Lung (tissue), 12 donors: ENCODE data around the gene ZNF581. TPM values are rescaled to one million over a fixed set of nuclear protein-coding genes. Genes with fewer than 3 reads are reported as not detected.

ENCODE experiments used
- ATAC-seq: fragments of 200-7000 bp; cut with Tn5 transposase; one replicate; pipeline ENCODE4 v1.9.1; 2020; ENCODE audit warnings: moderate number of reproducible peaks; ENCODE audit not compliant: insufficient read depth, low FRiP score
- DNase-seq, 3 donors: peaks; one replicate each; pipeline ENCODE4 v3.0.0-alpha.2; 2013 to 2017
- H3K27ac ChIP-seq, 2 donors: one replicate each; pipeline ENCODE4 v1.5.1; 2013; ENCODE audit warnings: mild to moderate bottlenecking in 2 of 2, moderate library complexity in 2 of 2, control low read depth in 1 of 2, inconsistent platforms in 1 of 2, low read depth in 1 of 2, low read length in 1 of 2
- H3K27me3 ChIP-seq, 3 donors: one replicate each; pipeline ENCODE4 v1.5.1; 2013; ENCODE audit warnings: low read length in 2 of 3; ENCODE audit not compliant: control insufficient read depth in 3 of 3, insufficient read depth in 3 of 3
- H3K36me3 ChIP-seq, 4 donors: one replicate each; pipeline ENCODE4 v1.5.1; 2013; ENCODE audit warnings: low read length in 4 of 4, mild to moderate bottlenecking in 1 of 4, moderate library complexity in 1 of 4; ENCODE audit not compliant: control insufficient read depth in 4 of 4, insufficient read depth in 4 of 4
- H3K4me1 ChIP-seq, 5 donors: one replicate each; pipeline ENCODE4 v1.5.1; 2013; ENCODE audit warnings: low read length in 5 of 5, mild to moderate bottlenecking in 2 of 5, moderate library complexity in 1 of 5; ENCODE audit not compliant: control insufficient read depth in 5 of 5, insufficient read depth in 5 of 5
- H3K4me3 ChIP-seq: one replicate; pipeline ENCODE4 v1.5.1; 2013; ENCODE audit warnings: mild to moderate bottlenecking, control low read depth, moderate library complexity
- H3K9ac ChIP-seq, 2 donors: one replicate each; pipeline ENCODE4 v1.5.1; 2013; ENCODE audit warnings: low read length in 2 of 2, control low read depth in 1 of 2; ENCODE audit not compliant: insufficient read depth in 1 of 2
- H3K9me3 ChIP-seq, 4 donors: one replicate each; pipeline ENCODE4 v1.5.1; 2013; ENCODE audit warnings: low read length in 3 of 4, mild to moderate bottlenecking in 1 of 4, moderate library complexity in 1 of 4; ENCODE audit not compliant: control insufficient read depth in 4 of 4, insufficient read depth in 3 of 4
- WGBS, 2 donors: extraction: QIAGEN DNeasy Blood & Tissue Kit; methylation state at CpG; one replicate each; pipeline ENCODE4 v1.1.7; 2013; 5-methylcytosine and 5-hydroxymethylcytosine counted together
- polyA plus RNA-seq, 2 donors: library from polyadenylated mRNA; stranded (reverse); fragments of 200-250 nt; gene quantifications; one replicate each; pipeline ENCODE4 v1.2.1, GENCODE V29; 2013
- total RNA-seq, 2 donors: library from RNA; depleted of rRNA in 1 of 2; stranded (reverse); fragments of >200 nt in 1 of 2; gene quantifications; one replicate each; pipeline ENCODE4 v1.2.1, GENCODE V29; 2014 to 2021
- TF ChIP-seq, protein P1 (sequence below): IDR thresholded peaks from 2 replicates; pipeline ENCODE4 v1.5.1; 2012; ENCODE audit warnings: mild to moderate bottlenecking; ENCODE audit errors: control extremely low read depth, extremely low read depth
- donor health status: control.
- donor health status: control.
- donor health status: Bipolar disorder and iron deficiency.
- donor health status: healthy.
- donor health status: DM: yes; HTN: yes; CAD: no.

The ZNF581 gene
- total and polyA plus RNA-seq, 4 donors: 15.0 to 18.1 (median 15.6) TPM

GRCh38 chr19:55616395-55616875, 27.0 kb upstream of the ZNF581 start:
- ATAC-seq (no peak), DNase-seq (no peak)
- TF ChIP-seq, protein P1, sequence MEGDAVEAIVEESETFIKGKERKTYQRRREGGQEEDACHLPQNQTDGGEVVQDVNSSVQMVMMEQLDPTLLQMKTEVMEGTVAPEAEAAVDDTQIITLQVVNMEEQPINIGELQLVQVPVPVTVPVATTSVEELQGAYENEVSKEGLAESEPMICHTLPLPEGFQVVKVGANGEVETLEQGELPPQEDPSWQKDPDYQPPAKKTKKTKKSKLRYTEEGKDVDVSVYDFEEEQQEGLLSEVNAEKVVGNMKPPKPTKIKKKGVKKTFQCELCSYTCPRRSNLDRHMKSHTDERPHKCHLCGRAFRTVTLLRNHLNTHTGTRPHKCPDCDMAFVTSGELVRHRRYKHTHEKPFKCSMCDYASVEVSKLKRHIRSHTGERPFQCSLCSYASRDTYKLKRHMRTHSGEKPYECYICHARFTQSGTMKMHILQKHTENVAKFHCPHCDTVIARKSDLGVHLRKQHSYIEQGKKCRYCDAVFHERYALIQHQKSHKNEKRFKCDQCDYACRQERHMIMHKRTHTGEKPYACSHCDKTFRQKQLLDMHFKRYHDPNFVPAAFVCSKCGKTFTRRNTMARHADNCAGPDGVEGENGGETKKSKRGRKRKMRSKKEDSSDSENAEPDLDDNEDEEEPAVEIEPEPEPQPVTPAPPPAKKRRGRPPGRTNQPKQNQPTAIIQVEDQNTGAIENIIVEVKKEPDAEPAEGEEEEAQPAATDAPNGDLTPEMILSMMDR: no peak
- Histone ChIP-seq H3K4me1 (peaks cover 0 to 15% (median 11%) of the 10 kb centered on the region in 5 donors), H3K27ac (no peak overlapping the region), H3K36me3 (peaks cover 11 to 49% (median 16%) of the 10 kb centered on the region in 4 donors), H3K4me3 (no peak overlapping the region), H3K27me3 (no peaks in the 10 kb centered on the region), H3K9me3 (no peaks in the 10 kb centered on the region), H3K9ac (no peak overlapping the region)
- WGBS, 2 donors: 98% methylated on average over 37 to 38 of the region's 38 CpGs

- H3K27ac ChIP-seq: no peak overlapping the region
- TF ChIP-seq, protein P1: no peak
- 81% methylated on average over 8 of the region's 8 CpGs for WGBS, 2 donors
- no peak overlapping the region for H3K4me3 ChIP-seq
- no peaks in the 10 kb centered on the region for H3K9me3 ChIP-seq
- peaks cover 11 to 58% (median 18%) of the 10 kb centered on the region in 4 donors for H3K36me3 ChIP-seq
- H3K9ac ChIP-seq: no peak overlapping the region
- DNase-seq (no peak), ATAC-seq (no peak)
- no peaks in the 10 kb centered on the region for H3K27me3 ChIP-seq
- H3K4me1 ChIP-seq: peaks cover 0 to 15% (median 6%) of the 10 kb centered on the region in 5 donors
Observed at GRCh38 chr19:55617426-55617825, 26.0 kb upstream of the ZNF581 start.

DNA sequence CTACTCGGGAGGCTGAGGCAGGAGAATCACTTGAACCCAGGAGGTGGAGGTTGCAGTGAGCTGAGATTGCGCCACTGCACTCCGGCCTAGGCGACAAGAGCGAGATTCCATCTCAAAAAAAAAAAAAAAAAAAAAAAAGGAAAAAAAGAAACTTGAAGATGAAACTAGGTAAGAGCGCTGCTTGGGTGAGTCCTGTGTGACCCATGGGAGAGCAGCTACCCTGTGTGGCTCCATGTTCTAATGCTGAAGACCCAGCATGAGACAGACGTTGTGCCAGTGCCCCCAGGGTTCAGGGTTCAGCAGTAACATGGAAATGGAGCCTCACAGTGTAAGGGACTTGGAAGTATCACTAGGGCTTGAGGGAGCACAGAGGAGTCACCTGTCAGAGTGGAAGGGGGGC, 25.0 kb upstream of the ZNF581 start:
- H3K4me3 ChIP-seq: no peak overlapping the region
- WGBS, 2 donors: 80 to 86% methylated on average over 7 of the region's 7 CpGs
- TF ChIP-seq, protein P1: no peak
- DNase-seq (no peak), ATAC-seq (no peak)
- H3K27me3 ChIP-seq: no peaks in the 10 kb centered on the region
- H3K36me3 ChIP-seq: peaks cover 11 to 58% (median 18%) of the 10 kb centered on the region in 4 donors
- H3K9me3 ChIP-seq: no peaks in the 10 kb centered on the region
- H3K27ac ChIP-seq: peak overlapping the region in 1 of 2 donors; percentile 64
- peaks cover 0 to 17% (median 6%) of the 10 kb centered on the region in 5 donors for H3K4me1 ChIP-seq
- no peak overlapping the region for H3K9ac ChIP-seq

- peak overlapping the region in 1 of 2 donors; percentile 69 for H3K27ac ChIP-seq
- no peak for ATAC-seq
Observed at GRCh38 chr19:55619286-55619685, 24.2 kb upstream of the ZNF581 start.

More at GRCh38 chr19:55619286-55619685, 24.2 kb upstream of the ZNF581 start:
- H3K36me3 ChIP-seq: peaks cover 11 to 50% (median 18%) of the 10 kb centered on the region in 4 donors
- no peaks in the 10 kb centered on the region for H3K9me3 ChIP-seq
- H3K27me3 ChIP-seq: no peaks in the 10 kb centered on the region
- peak overlapping the region in 1 of 2 donors; percentile 47 for H3K9ac ChIP-seq
- peak; percentile 48 to 86 (median 84) for DNase-seq
- no peak overlapping the region for H3K4me3 ChIP-seq
- H3K4me1 ChIP-seq: peaks cover 3 to 23% (median 6%) of the 10 kb centered on the region in 5 donors
- 35 to 50% methylated on average over 3 of the region's 3 CpGs for WGBS, 2 donors
- TF ChIP-seq, protein P1: no peak
